ENCODE results near the gene WNT7B.

WNT7B gene

DNA sequence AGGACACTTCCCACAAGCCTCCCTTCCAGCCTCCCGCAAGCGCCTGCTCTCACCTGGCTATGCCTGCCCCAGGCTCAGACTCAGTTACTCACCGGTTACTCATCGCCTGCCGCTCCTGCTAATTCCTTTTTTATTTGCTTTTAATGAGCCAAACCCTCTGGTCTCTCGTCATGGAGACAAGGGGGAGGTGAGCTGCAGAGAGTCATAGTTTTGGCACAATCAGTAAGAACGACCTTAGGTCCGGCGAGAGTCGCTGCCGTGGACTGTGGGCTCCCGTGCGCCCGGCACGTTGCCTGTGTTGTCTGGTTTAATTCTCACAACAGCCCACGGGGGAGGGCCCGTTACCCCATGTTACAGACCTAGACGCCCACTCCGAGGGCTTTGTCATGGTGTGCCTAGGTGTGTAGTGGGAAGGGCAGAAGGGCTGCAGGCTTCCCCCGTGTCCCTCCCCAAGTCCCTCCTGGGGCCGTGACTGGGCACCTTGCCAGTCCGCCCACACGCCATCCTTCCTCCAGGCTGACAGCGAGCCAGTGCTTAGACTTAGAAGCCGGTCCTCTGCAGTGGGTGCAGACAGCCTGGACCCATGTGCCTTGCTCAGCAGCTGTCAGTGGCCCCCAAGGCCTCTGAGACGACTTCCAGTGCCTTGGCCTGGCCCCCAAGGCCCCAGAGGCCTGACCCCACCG lies 42.2 kb downstream of the WNT7B start:
- in situ Hi-C loops (cut with MboI; ENCODE audit: low sequenced_read_pairs), result no loop called here

DNA sequence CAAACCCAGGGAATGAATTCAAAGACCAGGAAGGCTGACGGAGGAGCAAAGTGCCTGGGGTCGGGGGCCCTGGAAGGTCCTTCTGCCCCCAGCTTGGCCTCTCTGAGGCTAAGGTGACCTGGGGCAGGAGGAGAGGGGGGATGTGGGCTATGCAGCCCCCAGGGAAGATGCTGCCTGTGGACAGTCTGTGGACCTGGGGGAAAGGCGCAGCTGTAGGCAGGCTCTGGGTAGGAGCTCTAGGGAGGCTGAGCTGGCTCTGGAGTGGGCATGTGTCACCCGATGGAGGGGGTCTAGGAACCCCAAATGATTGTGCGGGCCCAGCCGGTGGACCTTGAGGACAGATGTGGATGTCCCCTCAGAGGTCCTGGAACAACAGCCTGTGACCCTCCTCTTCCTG lies 42.8 kb downstream of the WNT7B start:
- in situ Hi-C loops (cut with MboI; ENCODE audit: low sequenced_read_pairs), result no loop called here

DNA sequence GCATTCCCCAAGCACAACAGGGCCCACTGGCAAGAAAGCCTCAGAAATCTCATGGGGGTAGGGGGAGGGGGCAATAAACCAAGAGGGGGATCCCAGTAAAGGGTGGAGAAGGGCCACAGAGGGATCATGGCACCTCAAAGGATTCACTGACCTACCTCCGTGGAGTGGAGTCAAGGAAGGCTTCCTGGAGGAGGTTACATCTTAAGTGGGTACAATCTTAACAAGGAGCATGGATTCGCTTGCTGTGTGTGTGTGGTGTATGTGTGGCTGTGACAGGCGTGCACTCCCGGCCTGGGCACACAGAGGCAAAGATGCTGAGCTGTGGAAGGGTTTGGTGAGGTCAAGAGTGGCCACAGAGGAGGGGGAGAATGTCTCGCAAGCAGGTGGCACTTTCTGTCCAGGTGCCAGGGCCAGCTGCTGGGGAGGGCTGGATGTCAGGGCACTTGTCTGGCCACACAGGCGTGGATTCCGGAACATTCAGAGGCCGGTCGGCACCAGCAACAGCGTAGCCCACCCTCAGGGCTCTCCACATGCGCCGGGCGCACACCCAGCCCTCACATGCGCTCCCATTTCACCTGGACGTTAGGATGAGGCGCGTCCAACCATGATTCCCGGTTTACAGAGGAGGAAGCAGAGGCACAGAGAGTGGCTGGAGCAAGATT lies 43.3 kb downstream of the WNT7B start:
- in situ Hi-C loops (cut with MboI; ENCODE audit: low sequenced_read_pairs), result no loop called here

DNA sequence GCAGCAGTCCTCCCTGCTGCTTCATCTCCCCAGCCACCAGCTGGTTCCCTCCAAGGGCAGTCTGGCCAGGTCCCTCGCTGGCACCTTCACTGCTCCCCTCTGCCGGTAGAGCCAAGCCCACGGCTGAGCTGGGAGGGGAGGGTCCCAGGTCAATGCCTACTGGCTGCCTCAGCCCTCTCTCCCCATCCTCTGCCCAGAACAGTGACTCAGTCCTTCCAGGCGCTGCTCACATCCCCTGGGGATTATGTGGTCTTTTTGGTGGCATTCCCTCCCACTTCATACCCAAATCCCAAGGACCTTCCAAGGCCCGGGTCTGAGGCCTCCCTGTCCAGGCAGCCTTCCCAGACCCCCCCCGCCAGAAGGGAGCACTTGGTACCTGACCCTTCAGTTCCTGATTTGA lies 44.9 kb downstream of the WNT7B start:
- in situ Hi-C loops (cut with MboI; ENCODE audit: low sequenced_read_pairs), result no loop called here

DNA sequence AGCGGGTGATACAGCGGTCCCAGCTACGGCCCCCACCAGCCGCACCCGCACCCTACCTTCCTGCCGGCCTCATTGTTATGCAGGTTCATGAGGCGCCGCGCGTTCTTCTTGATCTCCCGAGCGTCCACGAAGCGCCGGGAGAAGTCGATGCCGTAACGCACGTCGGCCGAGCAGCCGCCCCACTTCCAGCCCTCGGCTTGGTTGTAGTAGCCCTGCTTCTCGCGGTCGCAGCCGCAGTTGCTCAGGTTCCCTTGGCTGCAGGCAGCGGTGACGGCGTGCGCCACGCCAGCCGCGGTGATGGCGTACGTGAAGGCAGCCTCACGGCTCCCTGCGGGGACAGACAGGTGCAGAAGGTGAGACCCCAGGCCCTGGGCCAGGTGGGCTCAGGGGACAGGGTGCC lies 45.9 kb downstream of the WNT7B start:
- in situ Hi-C loops (cut with MboI; ENCODE audit: low sequenced_read_pairs), result no loop called here

DNA sequence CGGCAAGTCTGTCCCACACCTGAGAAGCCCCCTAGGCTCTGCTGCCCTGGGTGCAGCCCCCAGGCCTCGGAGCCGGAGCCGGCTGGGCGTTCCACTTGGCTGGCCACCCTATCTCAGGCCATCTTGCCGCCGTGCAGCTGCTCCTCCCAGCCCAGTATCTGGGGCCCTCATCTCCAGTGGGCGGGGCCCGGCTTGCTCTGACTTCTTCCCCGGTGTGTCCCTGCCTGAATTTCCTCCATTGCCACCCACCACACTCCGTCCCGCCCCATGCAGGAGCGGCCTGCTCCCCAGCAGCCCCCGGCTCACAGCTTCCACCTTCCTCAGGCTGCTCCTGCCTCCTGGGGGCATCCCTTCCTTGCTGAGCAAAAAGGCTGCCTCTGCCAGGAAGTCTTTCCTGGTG lies 46.6 kb downstream of the WNT7B start:
- in situ Hi-C loops (cut with MboI; ENCODE audit: low sequenced_read_pairs), result no loop called here

DNA sequence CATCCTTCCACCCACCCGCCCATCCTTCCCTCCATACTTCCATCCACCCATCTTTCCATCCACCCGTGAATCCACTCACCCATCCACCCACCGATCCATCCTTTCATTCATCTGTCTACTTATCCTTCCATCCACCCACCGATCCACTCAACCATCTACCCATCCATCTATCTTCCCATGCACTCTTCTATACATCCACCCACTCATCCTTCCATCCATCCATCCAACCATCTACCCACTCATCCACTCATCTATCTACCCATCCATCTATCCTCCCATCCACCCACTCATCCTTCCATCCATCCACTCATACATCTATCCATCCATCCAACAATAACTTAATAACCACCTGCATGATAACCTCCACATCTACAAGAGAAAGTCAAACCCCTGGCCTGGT lies 47.3 kb downstream of the WNT7B start:
- in situ Hi-C loops (cut with MboI; ENCODE audit: low sequenced_read_pairs), result no loop called here

DNA sequence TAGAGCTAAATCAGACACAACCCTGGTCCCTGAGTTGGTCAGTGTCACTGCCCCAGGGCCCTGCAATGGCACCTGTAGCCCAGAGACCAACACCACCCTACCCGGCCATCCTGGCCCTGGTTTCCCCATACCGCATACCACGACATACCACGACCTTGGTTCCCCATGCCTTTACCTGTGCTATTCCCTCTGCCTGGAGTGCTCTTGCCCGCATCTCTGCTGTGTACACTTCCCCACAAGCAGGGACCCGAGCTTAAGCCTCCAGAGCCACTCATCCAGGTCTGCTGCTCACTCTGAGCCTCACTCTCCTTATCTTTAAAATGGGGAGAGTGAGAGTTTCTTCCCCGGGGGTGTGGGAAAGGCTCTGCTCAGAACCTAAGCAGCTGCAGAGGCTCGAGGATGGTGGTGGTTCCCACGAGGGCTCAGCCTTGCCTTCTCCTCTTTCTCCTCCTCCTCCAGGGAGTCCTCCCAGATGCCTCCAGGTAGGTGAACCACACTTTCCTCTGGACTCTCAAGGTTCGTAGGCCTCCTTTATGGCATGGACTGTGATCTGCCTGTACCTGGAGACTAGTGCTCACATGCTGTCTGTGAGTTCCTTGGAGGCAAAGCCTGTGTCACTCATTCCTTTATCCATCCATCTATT lies 48.1 kb downstream of the WNT7B start:
- in situ Hi-C loops (cut with MboI; ENCODE audit: low sequenced_read_pairs), result no loop called here

DNA sequence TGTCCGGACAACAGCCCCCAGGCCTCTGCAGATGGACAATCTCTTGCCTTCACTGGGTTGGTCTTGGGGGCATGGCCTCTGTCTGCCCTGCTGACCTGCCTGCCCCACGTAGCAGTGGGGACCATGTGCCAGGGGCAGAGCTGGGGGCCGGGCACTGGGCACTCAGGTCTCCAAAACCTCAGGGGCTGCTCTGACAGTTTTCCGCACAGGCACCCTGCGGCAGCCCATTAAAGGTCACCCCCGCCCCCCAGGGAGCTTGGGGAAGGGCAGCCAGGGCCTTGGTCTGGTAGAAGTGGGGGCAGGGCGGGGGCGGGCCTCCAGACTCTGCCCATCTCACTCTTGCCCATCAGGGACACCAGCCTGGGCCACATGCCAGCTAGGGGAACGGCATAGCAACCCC lies 49.9 kb downstream of the WNT7B start:
- in situ Hi-C loops (cut with MboI; ENCODE audit: low sequenced_read_pairs), result no loop called here

DNA sequence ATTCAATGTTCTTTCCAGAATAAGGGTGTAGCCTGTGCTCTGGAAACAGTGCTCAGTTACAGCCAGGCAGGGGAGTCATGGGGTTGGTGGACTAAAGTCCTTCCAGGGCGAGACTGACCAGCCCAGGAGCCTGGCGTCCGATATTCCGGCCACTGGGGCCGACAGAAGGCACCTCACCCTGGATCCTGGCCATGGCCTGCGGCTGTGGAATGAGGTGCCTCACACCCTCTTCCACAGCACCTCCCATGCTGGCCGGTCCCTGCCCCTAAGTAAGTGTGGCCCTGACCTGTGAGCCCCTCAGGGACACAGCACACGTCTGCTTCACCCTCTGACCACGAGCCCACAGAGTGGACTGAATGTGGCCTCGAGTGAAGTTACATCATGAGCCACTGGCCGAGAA lies 50.5 kb downstream of the WNT7B start:
- in situ Hi-C loops (cut with MboI; ENCODE audit: low sequenced_read_pairs), result no loop called here

DNA sequence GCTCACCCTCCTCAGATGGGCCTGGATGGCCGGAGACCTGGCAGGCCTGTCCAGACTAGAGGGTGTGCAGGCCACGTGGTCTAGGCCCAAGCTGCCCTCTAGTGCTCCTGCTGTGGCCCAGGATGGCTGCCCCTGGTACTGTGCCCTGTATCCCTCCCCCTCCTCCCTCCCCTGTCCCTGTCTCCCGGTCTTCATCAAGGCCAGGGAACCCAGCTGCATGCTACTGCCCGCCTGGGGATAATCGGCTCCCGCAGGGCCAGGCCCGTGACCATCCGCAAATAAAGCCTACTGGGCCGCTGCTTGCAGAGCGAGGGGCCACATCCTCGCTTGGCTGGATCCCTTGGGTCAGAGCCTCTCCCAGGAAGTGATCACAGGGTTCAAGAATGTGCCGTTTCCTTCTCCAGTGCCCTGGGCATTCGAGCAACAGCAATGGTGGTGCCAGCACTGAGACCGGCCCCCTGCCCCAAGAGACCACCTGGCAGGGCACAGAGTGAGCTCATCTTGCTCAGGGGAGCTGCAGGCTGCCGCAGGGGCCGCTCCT lies 51.1 kb downstream of the WNT7B start:
- in situ Hi-C loops (cut with MboI; ENCODE audit: low sequenced_read_pairs), result no loop called here

DNA sequence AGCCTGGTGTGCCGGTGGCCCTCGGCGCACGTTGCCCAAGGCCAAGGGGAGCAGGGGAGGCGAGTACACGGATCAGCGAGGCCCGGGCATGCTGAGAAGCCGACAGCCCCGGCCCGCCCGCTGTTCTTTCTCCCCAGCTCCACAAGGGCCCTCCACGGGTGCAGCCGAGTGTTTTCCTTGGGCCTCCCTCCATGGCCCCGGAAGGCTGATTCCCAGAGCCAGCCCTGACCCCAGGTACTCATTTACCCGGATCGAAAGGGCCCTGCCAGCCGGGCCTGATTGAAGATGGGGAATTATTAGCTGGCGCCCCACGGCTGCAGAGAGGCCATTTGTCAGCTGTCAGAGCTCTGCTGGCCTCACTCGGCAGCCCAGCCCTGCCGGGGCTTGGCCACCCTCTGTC lies 53.1 kb downstream of the WNT7B start:
- in situ Hi-C loops (cut with MboI; ENCODE audit: low sequenced_read_pairs), result no loop called here

DNA sequence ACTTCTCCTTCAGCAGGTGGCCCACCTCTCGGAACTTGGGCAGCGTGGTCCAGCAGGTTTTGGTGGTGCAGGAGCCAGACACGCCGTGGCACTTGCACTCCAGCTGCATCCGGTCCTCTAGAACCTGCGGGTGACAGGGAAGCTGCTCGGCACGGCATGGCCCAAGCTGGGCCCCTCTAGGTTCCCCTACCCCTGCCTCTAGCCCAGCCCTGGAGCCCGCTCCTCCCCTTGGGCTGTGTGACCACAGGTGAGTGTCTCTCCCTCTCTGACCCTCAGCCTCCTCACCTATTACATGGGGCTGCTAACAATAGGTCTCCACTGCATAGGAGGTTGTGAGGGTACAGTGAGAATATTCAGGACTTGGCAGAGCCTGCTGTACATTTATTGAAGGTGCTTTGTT lies 53.8 kb downstream of the WNT7B start:
- in situ Hi-C loops (cut with MboI; ENCODE audit: low sequenced_read_pairs), result no loop called here

DNA sequence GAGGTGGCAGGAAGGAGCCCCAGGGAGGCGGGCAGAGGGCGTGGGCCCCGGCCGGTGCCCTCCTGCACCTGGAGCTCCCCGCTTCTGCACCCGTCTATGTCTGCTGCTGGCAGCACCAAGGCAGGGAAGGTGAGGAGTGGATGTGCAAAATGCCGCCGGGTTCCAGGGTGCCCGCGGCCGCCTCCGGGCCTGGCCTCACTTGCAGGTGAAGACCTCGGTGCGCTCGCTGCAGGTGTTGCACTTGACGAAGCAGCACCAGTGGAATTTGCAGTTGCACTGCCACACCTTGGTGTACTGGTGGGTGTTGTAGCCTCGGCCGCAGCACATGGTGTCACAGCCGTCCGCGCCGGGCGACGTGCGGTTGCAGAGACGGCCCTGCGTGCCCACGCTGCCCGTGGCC lies 54.3 kb downstream of the WNT7B start:
- in situ Hi-C loops (cut with MboI; ENCODE audit: low sequenced_read_pairs), result no loop called here

DNA sequence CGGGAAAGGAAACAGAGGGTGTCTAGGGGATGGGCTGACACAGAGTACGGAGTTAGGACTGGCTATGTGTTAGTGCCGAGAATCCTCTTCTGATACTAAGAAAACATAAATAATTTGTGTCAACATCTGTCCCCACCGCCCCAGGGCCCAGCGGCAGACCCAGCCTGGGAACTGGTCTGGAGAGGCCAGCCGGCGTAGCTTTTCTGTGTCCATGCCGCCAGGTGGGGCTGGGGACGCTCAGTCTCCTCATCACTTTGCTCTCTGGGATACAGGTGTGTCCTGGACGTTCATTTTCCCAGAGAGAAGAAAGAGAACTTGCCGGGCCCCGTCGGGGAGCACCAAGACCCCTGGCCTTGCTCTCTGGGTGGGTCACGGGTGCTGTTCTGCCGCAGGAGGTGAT lies 54.7 kb downstream of the WNT7B start:
- in situ Hi-C loops (cut with MboI; ENCODE audit: low sequenced_read_pairs), result no loop called here

DNA sequence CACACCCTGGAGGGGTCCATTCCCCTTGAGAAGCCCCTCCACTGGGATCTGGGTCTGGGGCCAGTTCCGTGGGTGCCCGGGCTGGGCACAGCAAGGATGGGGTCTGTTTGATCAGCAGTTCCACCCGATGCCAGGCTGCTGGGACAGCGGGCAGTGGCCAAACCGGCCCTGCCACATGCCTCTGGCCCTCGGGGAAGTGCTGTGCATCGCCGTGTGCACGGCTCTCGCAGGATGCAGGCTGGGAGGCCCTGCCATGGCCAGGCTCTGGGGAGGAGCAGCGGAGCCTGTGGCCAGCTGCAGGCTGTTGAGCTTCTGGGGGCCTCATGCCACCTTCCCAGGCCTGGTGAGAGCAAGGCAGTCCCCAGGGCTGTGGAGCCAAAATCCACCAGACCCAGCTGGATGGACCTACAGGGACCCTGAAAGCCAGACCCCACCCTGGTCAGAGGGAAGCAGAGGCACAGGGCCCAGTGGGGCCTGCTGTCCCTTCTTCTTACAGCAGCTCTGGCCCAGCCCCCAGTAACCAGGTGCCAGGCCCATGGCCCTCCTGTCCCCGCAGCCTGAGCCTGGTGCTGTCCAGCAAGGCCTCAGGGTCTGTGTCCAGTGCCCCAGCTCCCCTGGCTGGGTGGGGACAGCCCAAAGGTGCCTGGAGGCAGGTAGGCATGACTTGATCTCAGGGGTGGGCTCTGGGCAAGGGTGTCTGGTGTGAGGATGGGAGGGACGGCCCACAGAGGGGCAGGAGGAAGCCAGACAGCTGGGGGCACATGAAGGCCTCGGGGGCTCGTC lies 57.3 kb downstream of the WNT7B start:
- in situ Hi-C loops (cut with MboI; ENCODE audit: low sequenced_read_pairs), result no loop called here

DNA sequence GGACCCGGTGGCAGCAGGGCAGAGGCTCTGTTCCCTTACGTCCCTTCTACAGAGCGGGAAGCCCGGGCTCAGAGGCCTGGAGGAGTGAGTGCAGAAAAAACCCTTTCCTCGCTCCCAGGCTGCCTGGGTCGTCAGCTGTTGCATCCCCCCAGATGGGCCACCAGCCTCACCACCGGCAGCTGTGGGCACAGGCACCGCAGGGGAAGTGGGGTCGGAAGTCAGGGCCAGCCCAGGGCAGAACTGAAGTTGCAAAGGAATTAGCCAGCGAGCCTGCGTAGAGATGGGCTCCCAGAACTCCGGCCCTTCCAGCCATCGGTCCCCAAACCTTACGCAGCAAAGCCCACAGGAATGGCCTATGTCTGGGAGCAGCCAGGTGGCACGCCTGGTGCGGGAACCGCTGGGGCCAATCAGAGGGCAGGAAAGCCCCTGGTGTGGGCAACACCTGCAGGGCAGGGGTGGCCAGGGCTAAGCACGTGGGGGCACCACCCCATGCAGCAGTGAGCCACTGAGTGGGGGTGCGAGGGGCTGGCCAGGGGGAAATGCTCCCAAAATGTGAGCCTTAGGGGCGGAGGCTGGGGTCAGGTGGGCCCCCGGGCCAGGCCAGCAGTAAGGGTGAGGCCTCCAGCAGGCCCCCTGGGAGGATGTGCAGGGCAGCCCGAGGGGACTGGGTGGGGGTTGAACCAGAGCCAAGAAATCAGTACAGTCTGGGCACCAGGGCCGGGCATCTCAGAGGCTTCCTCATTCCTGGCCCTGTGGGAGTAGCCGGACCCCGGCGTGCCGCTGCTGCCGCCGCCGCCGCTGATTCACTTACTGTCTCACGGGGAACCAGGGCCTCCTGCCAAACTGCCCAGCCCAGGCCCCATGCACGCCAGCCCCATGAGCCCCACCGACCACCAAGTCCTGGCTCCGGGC lies 58.2 kb downstream of the WNT7B start:
- in situ Hi-C loops (cut with MboI; ENCODE audit: low sequenced_read_pairs), result no loop called here

DNA sequence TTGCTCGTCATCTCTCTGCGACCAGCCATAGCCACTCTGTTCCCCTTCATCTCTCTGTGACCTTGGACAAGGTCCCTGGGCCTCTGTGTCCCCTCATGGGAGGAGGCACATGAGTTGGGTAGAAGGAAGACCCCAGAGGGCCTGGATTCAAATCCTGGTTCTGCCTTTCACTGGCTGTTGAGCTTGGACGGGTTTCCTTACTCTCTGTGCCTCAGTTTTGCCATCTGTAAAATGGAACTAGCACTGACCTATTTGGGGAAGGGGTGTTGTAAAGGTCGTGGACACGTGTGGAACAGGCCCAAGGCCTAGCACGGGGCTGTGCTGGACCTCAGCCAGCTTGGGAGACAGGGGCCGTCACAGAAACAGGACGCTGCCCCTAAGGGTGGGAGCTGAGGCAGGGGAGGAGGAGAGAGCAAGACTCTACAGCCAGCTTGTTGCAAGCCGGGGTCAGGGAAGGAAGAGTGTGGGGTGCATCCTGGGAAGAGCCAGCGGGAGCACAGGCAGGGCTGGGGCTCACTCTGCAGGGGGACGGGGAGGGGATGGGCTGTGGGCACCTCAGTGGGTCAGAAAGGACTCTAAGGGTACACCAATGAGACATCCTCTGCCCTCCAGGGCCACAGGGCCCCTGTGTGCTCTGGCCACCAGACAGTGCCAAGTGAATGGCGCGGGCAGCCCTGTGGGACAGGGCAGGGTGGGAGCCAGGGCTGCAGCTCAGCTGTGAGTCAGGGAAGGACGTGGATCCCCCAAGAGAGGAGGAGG lies 59.1 kb downstream of the WNT7B start:
- in situ Hi-C loops (cut with MboI; ENCODE audit: low sequenced_read_pairs), result no loop called here

DNA sequence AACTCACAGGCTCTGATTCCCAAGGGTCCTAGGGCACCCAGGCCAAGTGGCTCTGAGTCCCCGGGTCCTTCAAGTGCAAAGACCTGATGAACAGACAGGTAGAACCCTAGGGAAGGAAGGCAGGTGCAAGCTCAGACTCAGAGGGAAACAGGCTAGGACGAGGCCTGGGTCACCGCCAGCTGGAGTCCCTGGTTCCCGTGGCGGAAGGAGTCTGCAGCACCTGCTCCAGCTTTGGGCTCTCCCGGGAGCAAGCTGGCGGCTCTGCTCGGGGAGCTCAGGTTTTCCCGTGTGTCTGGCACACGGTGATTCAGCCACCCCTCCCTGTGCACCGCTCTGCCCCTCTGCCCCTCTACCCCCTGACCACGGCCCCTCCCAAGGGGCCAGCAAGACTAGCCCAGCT lies 59.8 kb downstream of the WNT7B start:
- in situ Hi-C loops (cut with MboI; ENCODE audit: low sequenced_read_pairs), result no loop called here

DNA sequence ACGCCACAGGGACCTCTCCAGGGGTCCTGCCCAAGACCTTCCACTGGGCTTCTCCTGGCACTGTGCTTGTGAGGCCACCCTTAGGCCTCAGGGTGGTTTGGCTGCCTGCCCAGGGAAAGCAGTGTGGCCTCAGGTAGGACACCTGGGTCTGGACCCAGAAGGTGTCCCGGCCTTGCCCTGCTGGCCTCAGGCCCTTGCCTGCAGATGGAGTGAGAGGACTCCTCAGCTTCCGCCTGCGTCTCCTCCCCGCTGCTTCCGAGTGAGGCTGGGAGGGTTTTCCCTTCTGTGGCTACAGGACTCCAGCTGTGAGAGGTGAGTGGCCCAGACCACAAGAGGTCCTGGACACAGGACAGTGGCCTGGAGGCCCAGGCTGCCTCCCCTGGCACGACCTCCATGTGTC lies 60.4 kb downstream of the WNT7B start:
- in situ Hi-C loops (cut with MboI; ENCODE audit: low sequenced_read_pairs), result no loop called here

Measured in HL-60/S4 (cell line).